Tibial artery (tissue), 4 donors: ENCODE results near the gene TMPRSS6.

Experiments used
- DNase-seq, 2 donors: peaks; one replicate each; pipeline ENCODE4 v3.0.0-alpha.2; 2019
- H3K27ac ChIP-seq, 2 donors: fragments of 200-600 bp; sonication (generic) in 1 of 2; 1 replicate in 1 of 2; 2 replicates in 1 of 2; pipeline ENCODE4 v1.5.1; 2018 to 2019; ENCODE audit warnings: mild to moderate bottlenecking in 1 of 2
- H3K27me3 ChIP-seq, 2 donors: fragments of 200-600 bp; sonication (generic) in 1 of 2; one replicate each; pipeline versions ENCODE4 v1.5.1 to v1.6.0; 2016 to 2019
- H3K36me3 ChIP-seq, 3 donors: fragments of 200-600 bp; sonication (generic) in 2 of 3; one replicate each; pipeline ENCODE4 v1.5.1; 2016 to 2019; ENCODE audit warnings: mild to moderate bottlenecking in 2 of 3
- H3K4me1 ChIP-seq, 4 donors: fragments of 200-600 bp; sonication (generic) in 2 of 4; 1 replicate in 3 of 4; 2 replicates in 1 of 4; pipeline ENCODE4 v1.5.1; 2016 to 2019
- H3K4me3 ChIP-seq, 2 donors: fragments of 200-600 bp; sonication (generic) in 1 of 2; 1 replicate in 1 of 2; 2 replicates in 1 of 2; pipeline ENCODE4 v1.5.1; 2018 to 2019; ENCODE audit warnings: mild to moderate bottlenecking in 2 of 2
- H3K9me3 ChIP-seq, 3 donors: fragments of 200-600 bp; sonication (generic) in 1 of 3; one replicate each; pipeline ENCODE4 v1.5.1; 2016 to 2019
- intact Hi-C: fragments of 100-400 bp; cut with DNase I; formaldehyde crosslinking; loops from one replicate; pipeline ENCODE4 v1.15.0; 2023; ENCODE audit warnings: low total_unique reads
- TF ChIP-seq, protein P1 (sequence below), 2 experiments: fragments of 200-600 bp in 1 of 2; fragments of 450-650 bp in 1 of 2; IDR thresholded peaks; one replicate each; pipeline ENCODE4 v1.5.1; 2017 to 2019; ENCODE audit warnings: antibody characterized with exemption in 2 of 2, mild to moderate bottlenecking in 1 of 2, moderate library complexity in 1 of 2

TMPRSS6 gene

DNA sequence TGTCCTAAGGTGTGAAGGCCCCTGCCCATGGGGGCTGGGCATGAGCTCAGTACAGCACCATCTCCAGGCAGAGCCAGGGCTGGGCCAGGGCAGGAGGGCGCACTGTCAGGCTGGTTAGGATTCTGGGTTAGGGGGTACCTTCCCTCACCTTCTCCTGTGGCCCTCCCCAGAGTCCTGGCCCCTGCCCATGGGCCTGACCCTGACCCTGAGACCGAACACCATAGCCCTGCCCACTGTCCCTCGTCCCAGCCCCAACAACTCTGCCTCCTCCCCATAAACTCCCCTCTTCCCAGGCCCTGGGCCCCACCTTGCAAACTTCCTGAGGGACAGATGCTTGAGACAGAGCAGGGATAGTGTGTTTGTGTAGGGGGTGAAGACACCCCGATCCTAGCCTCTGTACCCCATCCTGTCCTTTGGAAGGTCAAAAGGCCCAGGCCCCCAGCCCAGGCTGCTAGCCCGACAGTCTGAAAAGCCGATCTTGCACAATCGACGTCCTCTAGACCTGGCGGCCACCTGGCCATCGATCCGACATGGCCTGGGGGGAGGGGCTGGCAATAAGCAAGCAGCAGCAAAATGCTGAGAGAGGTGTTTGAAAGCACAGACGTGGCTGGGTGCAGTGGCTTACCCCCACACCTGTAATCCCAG is 2.7 kb upstream of the TMPRSS6 start:
- no peak for DNase-seq
- TF ChIP-seq, protein P1, sequence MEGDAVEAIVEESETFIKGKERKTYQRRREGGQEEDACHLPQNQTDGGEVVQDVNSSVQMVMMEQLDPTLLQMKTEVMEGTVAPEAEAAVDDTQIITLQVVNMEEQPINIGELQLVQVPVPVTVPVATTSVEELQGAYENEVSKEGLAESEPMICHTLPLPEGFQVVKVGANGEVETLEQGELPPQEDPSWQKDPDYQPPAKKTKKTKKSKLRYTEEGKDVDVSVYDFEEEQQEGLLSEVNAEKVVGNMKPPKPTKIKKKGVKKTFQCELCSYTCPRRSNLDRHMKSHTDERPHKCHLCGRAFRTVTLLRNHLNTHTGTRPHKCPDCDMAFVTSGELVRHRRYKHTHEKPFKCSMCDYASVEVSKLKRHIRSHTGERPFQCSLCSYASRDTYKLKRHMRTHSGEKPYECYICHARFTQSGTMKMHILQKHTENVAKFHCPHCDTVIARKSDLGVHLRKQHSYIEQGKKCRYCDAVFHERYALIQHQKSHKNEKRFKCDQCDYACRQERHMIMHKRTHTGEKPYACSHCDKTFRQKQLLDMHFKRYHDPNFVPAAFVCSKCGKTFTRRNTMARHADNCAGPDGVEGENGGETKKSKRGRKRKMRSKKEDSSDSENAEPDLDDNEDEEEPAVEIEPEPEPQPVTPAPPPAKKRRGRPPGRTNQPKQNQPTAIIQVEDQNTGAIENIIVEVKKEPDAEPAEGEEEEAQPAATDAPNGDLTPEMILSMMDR (IDR thresholded peaks at IDR 0.05): no peak
- intact Hi-C loops: no loop called here
- no peak overlapping the region for H3K4me3 ChIP-seq
- H3K36me3 ChIP-seq: no peaks in the 10 kb centered on the region
- H3K9me3 ChIP-seq: no peaks in the 10 kb centered on the region
- no peaks in the 10 kb centered on the region for H3K4me1 ChIP-seq
- H3K27me3 ChIP-seq: peaks cover 0 to 58% of the 10 kb centered on the region in 2 donors
- no peak overlapping the region for H3K27ac ChIP-seq

DNA sequence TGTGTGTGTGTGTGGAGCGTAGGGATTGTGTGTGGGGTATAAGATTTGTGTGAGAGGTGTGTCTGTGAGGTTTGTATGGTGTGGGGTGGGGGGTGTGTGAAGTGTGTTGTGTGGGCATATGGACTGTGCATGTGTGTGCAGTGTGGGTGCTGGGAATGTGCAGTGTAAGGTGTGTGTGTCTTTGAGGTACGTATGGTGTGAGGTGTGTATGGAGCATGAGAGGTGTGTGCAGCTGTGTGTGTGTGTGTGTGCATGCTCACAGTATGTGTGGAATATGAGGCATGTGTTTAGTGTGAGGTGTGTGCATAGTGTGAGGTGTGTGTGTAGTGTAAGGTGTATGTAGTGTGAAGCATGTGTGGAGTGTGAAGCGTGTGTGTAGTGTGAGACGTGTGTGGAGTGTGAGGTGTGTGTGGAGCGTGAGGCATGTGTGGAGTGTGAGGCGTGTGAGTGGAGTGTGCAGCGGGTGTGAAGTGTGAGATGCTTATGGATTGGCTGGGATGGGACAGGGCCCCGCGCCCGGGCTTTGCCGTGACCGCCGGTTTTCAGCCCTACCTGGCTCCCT is 1.7 kb upstream of the TMPRSS6 start:
- no peak overlapping the region for H3K27ac ChIP-seq
- no peaks in the 10 kb centered on the region for H3K9me3 ChIP-seq

DNA sequence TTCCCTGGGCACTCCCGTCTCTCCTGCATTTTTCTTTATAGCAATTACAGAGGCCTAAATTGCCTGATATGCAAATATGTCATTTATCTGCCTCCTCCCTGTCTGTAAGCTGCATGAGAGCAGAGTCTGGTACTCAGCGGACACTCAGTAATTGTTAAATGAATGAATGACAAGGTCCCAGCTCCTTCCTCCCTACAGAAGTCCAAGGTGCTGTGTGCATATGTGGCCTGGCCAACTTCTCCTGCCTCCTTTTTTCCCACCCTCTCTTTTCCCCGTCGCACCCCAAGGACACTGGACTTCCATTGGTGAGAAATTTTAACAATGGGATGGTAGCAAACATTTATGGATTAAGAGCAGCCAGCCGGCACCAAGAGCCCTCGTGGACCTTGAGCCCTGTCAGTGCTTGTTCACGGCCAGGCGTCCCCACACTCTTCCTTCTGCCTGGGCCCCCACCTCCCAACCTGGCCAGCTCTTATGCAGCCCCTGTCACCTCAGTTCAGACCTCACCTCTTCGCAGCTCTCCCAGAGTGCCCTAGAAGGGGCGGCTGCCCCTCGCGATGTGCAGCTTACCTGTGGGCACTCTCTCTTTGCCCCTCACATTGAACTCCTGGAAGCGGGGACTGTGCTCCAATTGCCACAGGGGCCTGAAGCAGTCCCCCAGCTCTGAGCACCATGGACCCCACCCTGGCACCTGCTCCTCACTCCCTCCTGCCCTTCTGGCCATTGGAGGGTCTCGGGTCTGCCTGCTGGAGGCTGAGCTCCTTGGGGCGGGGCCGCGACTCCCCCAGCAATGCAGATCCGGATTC is 1.5 kb downstream of the TMPRSS6 start:
- intact Hi-C loops: no loop called here
- no peak for DNase-seq
- Histone ChIP-seq H3K9me3 (no peaks in the 10 kb centered on the region), H3K27ac (no peak overlapping the region), H3K27me3 (peaks cover 0 to 73% of the 10 kb centered on the region in 2 donors), H3K4me3 (no peak overlapping the region), H3K36me3 (no peaks in the 10 kb centered on the region), H3K4me1 (no peaks in the 10 kb centered on the region)
- TF ChIP-seq, protein P1 (IDR thresholded peaks at IDR 0.05): no peak

More for the DNA sequence above, 1.7 kb upstream of the TMPRSS6 start:
- Histone ChIP-seq H3K4me1 (no peaks in the 10 kb centered on the region), H3K4me3 (no peak overlapping the region), H3K36me3 (no peaks in the 10 kb centered on the region), H3K27me3 (peaks cover 0 to 66% of the 10 kb centered on the region in 2 donors)
- intact Hi-C loops: no loop called here
- TF ChIP-seq, protein P1 (IDR thresholded peaks at IDR 0.05): no peak
- DNase-seq: no peak

DNA sequence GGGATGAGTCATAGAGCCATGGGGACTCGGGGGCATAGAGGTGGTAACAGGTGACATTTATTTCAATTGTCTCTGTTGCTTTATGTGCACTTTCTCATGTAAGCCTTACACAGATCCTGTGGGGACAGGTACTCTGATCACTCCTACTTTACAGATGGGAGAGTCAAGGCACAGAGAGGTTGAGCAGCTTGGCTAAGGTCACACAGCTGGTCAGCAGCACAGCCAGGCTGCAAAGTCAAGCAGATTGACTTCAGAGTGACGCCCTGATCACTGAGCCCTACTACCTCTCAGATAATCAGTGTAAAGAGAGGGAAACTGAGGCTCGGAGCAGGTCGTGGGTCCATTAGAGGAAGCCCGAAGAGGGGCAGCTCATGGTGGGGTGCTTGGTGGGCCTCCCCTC is 3.5 kb downstream of the TMPRSS6 start:
- TF ChIP-seq, protein P1 (IDR thresholded peaks at IDR 0.05): no peak
- Histone ChIP-seq H3K36me3 (no peaks in the 10 kb centered on the region), H3K27me3 (peaks cover 0 to 67% of the 10 kb centered on the region in 2 donors), H3K4me1 (no peaks in the 10 kb centered on the region), H3K9me3 (no peaks in the 10 kb centered on the region), H3K27ac (no peak overlapping the region), H3K4me3 (no peak overlapping the region)
- intact Hi-C loops: no loop called here
- no peak for DNase-seq

DNA sequence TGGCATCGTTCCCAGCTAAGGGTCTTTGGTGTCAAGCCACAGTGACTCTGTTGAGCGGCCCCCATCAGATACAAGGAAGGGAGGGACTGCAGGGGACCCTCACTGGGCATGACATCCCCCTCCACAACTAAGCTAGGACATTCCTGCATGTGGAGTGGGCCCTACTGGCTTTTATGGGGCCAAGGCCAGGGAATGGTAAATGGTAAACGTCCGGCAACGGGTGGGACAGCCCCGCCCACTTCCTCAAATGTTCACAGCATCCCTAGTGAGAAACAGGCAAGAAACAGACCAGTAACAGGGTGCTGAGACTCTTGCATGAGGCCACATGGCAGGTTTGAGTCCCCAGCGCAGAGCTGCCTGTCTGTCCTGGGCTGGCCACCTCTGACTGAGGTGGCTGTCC is 4.4 kb downstream of the TMPRSS6 start:
- no peaks in the 10 kb centered on the region for H3K4me1 ChIP-seq
- TF ChIP-seq, protein P1 (IDR thresholded peaks at IDR 0.05): no peak
- no peak overlapping the region for H3K27ac ChIP-seq
- no peaks in the 10 kb centered on the region for H3K9me3 ChIP-seq
- H3K27me3 ChIP-seq: peaks cover 0 to 71% of the 10 kb centered on the region in 2 donors
- intact Hi-C loops: no loop called here
- H3K36me3 ChIP-seq: no peaks in the 10 kb centered on the region
- H3K4me3 ChIP-seq: no peak overlapping the region
- DNase-seq: no peak
